Activated CD4-positive, alpha-beta memory T cell treated with anti-CD3 and anti-CD28 coated beads for 36 hours (primary cell): ENCODE data around the gene ELOA. TPM values are rescaled to one million over a fixed set of nuclear protein-coding genes. Genes with fewer than 3 reads are reported as not detected.
A peak's percentile ranks its signal among the peaks of the same experiment; 100 is the strongest.
"Not testable (repeated sequence)": the region's sequence is repeated elsewhere in the genome, so short reads cannot be mapped to it uniquely, and the experiment has no call there.

Experiments
- CTCF ChIA-PET: fragments of 350-600 bp; sonication (Branson Sonifier 250); formaldehyde crosslinking; loops from one replicate; lab custom pipeline; 2021; ENCODE audit warnings: antibody characterized with exemption, inconsistent platforms; lab: Charles Lee
- POLR2A ChIA-PET: fragments of 350-600 bp; sonication (Branson Sonifier 250); formaldehyde crosslinking; loops from one replicate; lab custom pipeline; 2021; ENCODE audit warnings: antibody characterized with exemption; lab: Charles Lee
- DNase-seq: peaks from one replicate; pipeline ENCODE4 v3.0.0-alpha.2; 2020
- H3K27ac Mint-ChIP-seq: one replicate; pipeline ENCODE4 v1.8.0; 2021; ENCODE audit warnings: mixed read lengths
- H3K27me3 Mint-ChIP-seq: one replicate; pipeline ENCODE4 v1.8.0; 2021; ENCODE audit warnings: mixed read lengths
- H3K36me3 Mint-ChIP-seq: one replicate; pipeline ENCODE4 v1.8.0; 2021; ENCODE audit warnings: mixed read lengths
- H3K4me1 Mint-ChIP-seq: one replicate; pipeline ENCODE4 v1.8.0; 2021; ENCODE audit warnings: low read depth, mixed read lengths
- H3K4me3 Mint-ChIP-seq: one replicate; pipeline ENCODE4 v1.8.0; 2021; ENCODE audit warnings: mild to moderate bottlenecking, mixed read lengths
- H3K9me3 Mint-ChIP-seq: one replicate; pipeline ENCODE4 v1.8.0; 2021; ENCODE audit warnings: mixed read lengths
- intact Hi-C: fragments of 100-400 bp; cut with micrococcal nuclease; formaldehyde crosslinking; loops from one replicate; pipeline ENCODE4 v1.15.1; 2023
- total RNA-seq, 2 experiments: library from RNA; stranded (reverse); gene quantifications; one replicate each; pipeline ENCODE4 v1.2.3, GENCODE V29; 2021

ELOA gene
- total RNA-seq, 2 experiments from 2014 or later = 28.1 to 30.4 TPM

- Mint-ChIP-seq H3K4me1 (peaks cover 20% of the 10 kb centered on the region), H3K27me3 (no peaks in the 10 kb centered on the region), H3K27ac (no peak overlapping the region), H3K9me3 (no peaks in the 10 kb centered on the region), H3K4me3 (no peak overlapping the region), H3K36me3 (peaks cover 21% of the 10 kb centered on the region)
- no peak for DNase-seq
- POLR2A ChIA-PET = interaction anchor here (0.6 kb wide), 1 partner anchor 296 kb away, joined by 3 read pairs; no protein-coding TSS in a partner anchor
- CTCF ChIA-PET = interaction anchor here (0.8 to 6.5 kb wide), 4 partner anchors 12 to 27 kb away, joined by 4 to 38 read pairs (median 6); no protein-coding TSS in a partner anchor
- intact Hi-C loops = no loop called here
Measured at GRCh38 chr1:23797478-23798448, 54.5 kb downstream of the ELOA start.

- ChIA-PET CTCF (interaction anchor here (1.2 to 6.5 kb wide), 4 partner anchors 11 to 28 kb away, joined by 5 to 38 read pairs (median 6); no protein-coding TSS in a partner anchor), POLR2A (interaction anchor here (0.6 to 2.6 kb wide), 2 partner anchors 8 to 55 kb away, joined by 3 to 20 read pairs; partner anchors contain the start of genes ELOA and LYPLA2)
- H3K36me3 Mint-ChIP-seq = peaks cover 21% of the 10 kb centered on the region
- no peak for DNase-seq
- intact Hi-C loops = no loop called here
- H3K9me3 Mint-ChIP-seq = no peaks in the 10 kb centered on the region
- no peak overlapping the region for H3K4me3 Mint-ChIP-seq
- no peaks in the 10 kb centered on the region for H3K27me3 Mint-ChIP-seq
- H3K4me1 Mint-ChIP-seq = peaks cover 14% of the 10 kb centered on the region
- no peak overlapping the region for H3K27ac Mint-ChIP-seq
Measured at GRCh38 chr1:23798662-23799142, 55.4 kb downstream of the ELOA start.

GRCh38 chr1:23799255-23799569 lies 55.9 kb downstream of the ELOA start:
- peak overlapping the region; percentile 90 for H3K27ac Mint-ChIP-seq
- H3K27me3 Mint-ChIP-seq = no peaks in the 10 kb centered on the region
- H3K9me3 Mint-ChIP-seq = no peaks in the 10 kb centered on the region
- CTCF ChIA-PET = interaction anchor here (1.2 to 6.5 kb wide), 4 partner anchors 10 to 28 kb away, joined by 5 to 38 read pairs (median 6); no protein-coding TSS in a partner anchor
- peak overlapping the region; percentile 94 for H3K4me3 Mint-ChIP-seq
- H3K36me3 Mint-ChIP-seq = peaks cover 21% of the 10 kb centered on the region
- DNase-seq = no peak
- intact Hi-C loops = no loop called here
- POLR2A ChIA-PET = interaction anchor here (0.6 to 4.0 kb wide), 5 partner anchors 8 to 108 kb away, joined by 3 to 20 read pairs (median 4); partner anchors contain the start of genes ELOA, HMGCL, LYPLA2 and RPL11
- H3K4me1 Mint-ChIP-seq = peaks cover 14% of the 10 kb centered on the region

- peak overlapping the region; percentile 90 for H3K27ac Mint-ChIP-seq
- H3K27me3 Mint-ChIP-seq = no peaks in the 10 kb centered on the region
- H3K4me1 Mint-ChIP-seq = peaks cover 14% of the 10 kb centered on the region
- intact Hi-C loops = loop anchor here (1.0 kb wide), 4 partner anchors 8 to 181 kb away; partner anchors contain the start of genes LYPLA2, PITHD1, PNRC2 and SRSF10
- CTCF ChIA-PET = interaction anchor here (1.1 to 6.5 kb wide), 6 partner anchors 10 to 117 kb away, joined by 3 to 39 read pairs (median 5); no protein-coding TSS in a partner anchor
- DNase-seq = peak; percentile 74
- H3K9me3 Mint-ChIP-seq = no peaks in the 10 kb centered on the region
- peaks cover 17% of the 10 kb centered on the region for H3K36me3 Mint-ChIP-seq
- POLR2A ChIA-PET = interaction anchor here (0.6 to 4.0 kb wide), 8 partner anchors 9 to 108 kb away, joined by 3 to 20 read pairs (median 4); partner anchors contain the start of genes ELOA, HMGCL, LYPLA2 and RPL11
- peak overlapping the region; percentile 94 for H3K4me3 Mint-ChIP-seq
Measured at GRCh38 chr1:23799570-23800399, 56.5 kb downstream of the ELOA start.

- Mint-ChIP-seq H3K4me3 (peak within 1 kb of the TSS; percentile 94), H3K4me1 (peaks cover 14% of the 10 kb centered on the region), H3K27ac (peak within 1 kb of the TSS; percentile 90), H3K27me3 (no peaks in the 10 kb centered on the region), H3K9me3 (no peaks in the 10 kb centered on the region), H3K36me3 (peaks cover 15% of the 10 kb centered on the region)
- POLR2A ChIA-PET = interaction anchor here (0.6 to 4.0 kb wide), 10 partner anchors 10 to 104 kb away, joined by 3 to 20 read pairs (median 4); partner anchors contain the start of genes HMGCL, LYPLA2 and PITHD1
- DNase-seq = peak; percentile 98
- intact Hi-C loops = loop anchor here (1.0 kb wide), 4 partner anchors 9 to 180 kb away; partner anchors contain the start of genes LYPLA2, PITHD1, PNRC2 and SRSF10
- CTCF ChIA-PET = interaction anchor here (0.8 to 6.5 kb wide), 7 partner anchors 9 to 116 kb away, joined by 3 to 39 read pairs (median 3); partner anchors contain the start of gene LYPLA2
Measured at GRCh38 chr1:23800400-23801337, 57.4 kb downstream of the ELOA start, which contains the start of gene GALE. TSS of gene GALE (minus strand) at chr1:23800754. CDS start at chr1:23799007, 1,747 bp downstream.

- POLR2A ChIA-PET = interaction anchor here (0.6 to 4.0 kb wide), 8 partner anchors 10 to 179 kb away, joined by 3 to 20 read pairs (median 4); partner anchors contain the start of genes HMGCL, LYPLA2, PITHD1 and SRSF10
- peaks cover 15% of the 10 kb centered on the region for H3K36me3 Mint-ChIP-seq
- no peaks in the 10 kb centered on the region for H3K9me3 Mint-ChIP-seq
- H3K27me3 Mint-ChIP-seq = no peaks in the 10 kb centered on the region
- H3K4me1 Mint-ChIP-seq = peaks cover 14% of the 10 kb centered on the region
- intact Hi-C loops = no loop called here
- peak overlapping the region; percentile 80 for H3K27ac Mint-ChIP-seq
- peak overlapping the region; percentile 94 for H3K4me3 Mint-ChIP-seq
- no peak for DNase-seq
- CTCF ChIA-PET = interaction anchor here (0.8 to 6.5 kb wide), 6 partner anchors 9 to 47 kb away, joined by 3 to 39 read pairs (median 4); partner anchors contain the start of gene LYPLA2
Measured at GRCh38 chr1:23801338-23801748, 58.1 kb downstream of the ELOA start.

- Mint-ChIP-seq H3K27me3 (no peaks in the 10 kb centered on the region), H3K27ac (no peak overlapping the region), H3K9me3 (no peaks in the 10 kb centered on the region), H3K4me3 (no peak overlapping the region), H3K36me3 (peaks cover 11% of the 10 kb centered on the region), H3K4me1 (peaks cover 14% of the 10 kb centered on the region)
- no peak for DNase-seq
- POLR2A ChIA-PET = interaction anchor here (0.6 to 4.0 kb wide), 4 partner anchors 16 to 179 kb away, joined by 3 to 14 read pairs (median 4); partner anchors contain the start of genes HMGCL and SRSF10
- intact Hi-C loops = no loop called here
- CTCF ChIA-PET = interaction anchor here (0.8 to 6.5 kb wide), 7 partner anchors 9 to 115 kb away, joined by 3 to 39 read pairs (median 3); partner anchors contain the start of gene LYPLA2
Measured at GRCh38 chr1:23801876-23802275, 58.6 kb downstream of the ELOA start.

GRCh38 chr1:23802809-23803342 lies 59.6 kb downstream of the ELOA start:
- intact Hi-C loops = not testable (repeated sequence)

GRCh38 chr1:23803674-23804073 lies 60.4 kb downstream of the ELOA start:
- Mint-ChIP-seq H3K36me3 (peaks cover 5% of the 10 kb centered on the region), H3K4me3 (no peak overlapping the region), H3K4me1 (peaks cover 13% of the 10 kb centered on the region), H3K9me3 (no peaks in the 10 kb centered on the region), H3K27ac (no peak overlapping the region), H3K27me3 (no peaks in the 10 kb centered on the region)
- no peak for DNase-seq
- ChIA-PET CTCF (interaction anchor here (1.0 to 1.2 kb wide), 3 partner anchors 21 to 113 kb away, joined by 3 to 4 read pairs (median 4); no protein-coding TSS in a partner anchor), POLR2A (no interaction called here)
- intact Hi-C loops = no loop called here

More at GRCh38 chr1:23802809-23803342, 59.6 kb downstream of the ELOA start:
- not testable (repeated sequence) for H3K36me3 Mint-ChIP-seq, DNase-seq, H3K27ac Mint-ChIP-seq, H3K4me3 Mint-ChIP-seq, H3K9me3 Mint-ChIP-seq, H3K27me3 Mint-ChIP-seq
- H3K4me1 Mint-ChIP-seq = peaks cover 14% of the 10 kb centered on the region
- POLR2A ChIA-PET = interaction anchor here (4.0 kb wide), 1 partner anchor 22 kb away, joined by 14 read pairs; the partner anchor contains the start of gene HMGCL
- CTCF ChIA-PET = interaction anchor here (1.0 to 6.5 kb wide), 5 partner anchors 8 to 114 kb away, joined by 3 to 39 read pairs (median 4); no protein-coding TSS in a partner anchor
